Measurements from ENCODE around the gene ELOVL3. TPM values are rescaled to one million over a fixed set of nuclear protein-coding genes. Genes with fewer than 3 reads are reported as not detected.
"Not testable (repeated sequence)": the region's sequence is repeated elsewhere in the genome, so short reads cannot be mapped to it uniquely, and the experiment has no call there.

ELOVL3 gene
- total RNA-seq, 1 experiment from 2014 or later, result 0.61 TPM

- Histone ChIP-seq H4K20me1 (ENCODE audit: insufficient read depth) (no peaks in the 10 kb centered on the region), H3K27me3 (ENCODE audit: insufficient read depth, low read depth) (no peaks in the 10 kb centered on the region), H3K27ac (no peak overlapping the region), H3F3A (ENCODE audit: insufficient read depth, low read depth) (no peaks in the 10 kb centered on the region), H3K4me2 (no peak overlapping the region), H2AFZ (no peak overlapping the region), H3K4me1 (replicated peaks; ENCODE audit: insufficient read depth) (no peaks in the 10 kb centered on the region), H3K4me3 (no peak overlapping the region), H3K9me2 (ENCODE audit: insufficient read depth) (no peaks in the 10 kb centered on the region), H3K36me3 (ENCODE audit: low read depth) (no peaks in the 10 kb centered on the region), H3K79me2 (ENCODE audit: low read depth) (no peaks in the 10 kb centered on the region), H3K9me3 (ENCODE audit: insufficient read depth, low read depth) (no peaks in the 10 kb centered on the region)
- intact Hi-C loops (cut with micrococcal nuclease; ENCODE audit: unreplicated experiment), result no loop called here
- CTCF ChIA-PET, result interaction anchor here (0.5 kb wide), 1 partner anchor 55 kb away, joined by 8 read pairs; no protein-coding TSS in a partner anchor
- no TSS peak for BruUV-seq (replicated peaks)
- TF ChIP-seq CTCF (conservative IDR thresholded peaks at IDR 0.05), result no peak
- no peak for TF ChIP-seq EZH2 (IDR thresholded peaks at IDR 0.05; ENCODE audit: low read depth)
- no peak for DNase-seq
- POLR2A ChIA-PET (ENCODE audit: unreplicated experiment), result no interaction called here
Measured at GRCh38 chr10:102185811-102186527, 40.1 kb upstream of the ELOVL3 start.

DNA sequence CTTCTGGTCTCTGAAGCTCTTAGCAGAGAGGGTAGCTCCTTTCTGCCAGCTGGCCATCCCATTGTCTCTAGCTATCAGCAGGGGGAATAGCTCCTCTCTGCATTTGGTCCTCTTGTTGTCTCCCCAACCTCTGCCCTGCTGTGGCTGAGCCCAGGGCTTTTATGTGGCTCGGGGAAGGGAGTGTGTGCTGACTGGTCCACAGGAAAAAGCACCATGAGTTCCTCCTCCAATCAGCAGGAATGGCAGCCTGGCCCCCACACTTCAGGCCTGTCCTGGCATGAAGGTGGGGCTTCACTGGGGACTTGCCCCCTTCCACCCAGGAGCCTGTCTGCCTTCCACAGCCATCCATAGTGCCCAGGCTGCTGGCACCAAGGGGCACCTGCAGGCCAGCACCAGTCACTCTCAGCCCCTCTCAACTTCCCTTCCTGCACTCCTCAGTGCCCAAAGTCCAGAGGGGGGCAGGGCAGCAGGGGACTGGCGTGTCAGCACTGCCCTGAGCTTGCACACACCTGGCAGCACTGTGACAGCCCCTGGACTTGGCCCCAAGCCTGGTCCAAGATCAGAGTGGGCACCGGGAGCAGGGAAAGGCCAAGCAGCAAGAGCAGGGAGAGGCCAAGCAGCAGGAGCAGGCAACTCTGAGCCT lies 37.7 kb upstream of the ELOVL3 start:
- POLR2A ChIA-PET (ENCODE audit: unreplicated experiment), result interaction anchor here (0.6 kb wide), 1 partner anchor 265 kb away, joined by 4 read pairs; no protein-coding TSS in a partner anchor
- DNase-seq, result no peak
- intact Hi-C loops (cut with micrococcal nuclease; ENCODE audit: unreplicated experiment), result no loop called here
- CTCF ChIA-PET, result interaction anchor here (0.6 to 0.8 kb wide), 2 partner anchors 19 to 20 kb away, joined by 3 to 4 read pairs; no protein-coding TSS in a partner anchor
- Histone ChIP-seq H3F3A (ENCODE audit: insufficient read depth, low read depth) (no peaks in the 10 kb centered on the region), H3K27ac (no peak overlapping the region), H3K4me3 (no peak overlapping the region), H3K9me2 (ENCODE audit: insufficient read depth) (no peaks in the 10 kb centered on the region), H2AFZ (no peak overlapping the region), H3K4me1 (replicated peaks; ENCODE audit: insufficient read depth) (no peaks in the 10 kb centered on the region), H3K79me2 (ENCODE audit: low read depth) (no peaks in the 10 kb centered on the region), H4K20me1 (ENCODE audit: insufficient read depth) (no peaks in the 10 kb centered on the region), H3K36me3 (ENCODE audit: low read depth) (no peaks in the 10 kb centered on the region), H3K4me2 (no peak overlapping the region), H3K27me3 (ENCODE audit: insufficient read depth, low read depth) (no peaks in the 10 kb centered on the region), H3K9me3 (ENCODE audit: insufficient read depth, low read depth) (no peaks in the 10 kb centered on the region)
- BruUV-seq (replicated peaks), result no TSS peak
- TF ChIP-seq EZH2 (IDR thresholded peaks at IDR 0.05; ENCODE audit: low read depth) (no peak), CTCF (conservative IDR thresholded peaks at IDR 0.05) (no peak)

- H3F3A ChIP-seq (ENCODE audit: insufficient read depth, low read depth); H3K9me2 ChIP-seq (ENCODE audit: insufficient read depth); DNase-seq; intact Hi-C loops (cut with micrococcal nuclease; ENCODE audit: unreplicated experiment); H3K27ac ChIP-seq; H4K20me1 ChIP-seq (ENCODE audit: insufficient read depth); CTCF ChIA-PET; BruUV-seq (replicated peaks); H3K4me1 ChIP-seq (replicated peaks; ENCODE audit: insufficient read depth); H3K4me3 ChIP-seq; H3K79me2 ChIP-seq (ENCODE audit: low read depth); H3K9me3 ChIP-seq (ENCODE audit: insufficient read depth, low read depth); H3K27me3 ChIP-seq (ENCODE audit: insufficient read depth, low read depth); H2AFZ ChIP-seq; H3K36me3 ChIP-seq (ENCODE audit: low read depth): not testable (repeated sequence)
- H3K4me2 ChIP-seq, result 0 out of 2 replicates have a peak overlapping the region, but pooled peaks have one; percentile 18
- POLR2A ChIA-PET (ENCODE audit: unreplicated experiment), result interaction anchor here (0.6 kb wide), 1 partner anchor 264 kb away, joined by 4 read pairs; no protein-coding TSS in a partner anchor
Measured at GRCh38 chr10:102188941-102189898, 36.9 kb upstream of the ELOVL3 start.

Measured in PC-9 (cell line).